ENCODE results near the gene TLE5. TPM values are rescaled to one million over a fixed set of nuclear protein-coding genes. Genes with fewer than 3 reads are reported as not detected.

The TLE5 gene
- total and polyA plus RNA-seq, 2 of the 4 experiments (the other 2 are of a cell fraction), result 119 to 407 TPM

DNA sequence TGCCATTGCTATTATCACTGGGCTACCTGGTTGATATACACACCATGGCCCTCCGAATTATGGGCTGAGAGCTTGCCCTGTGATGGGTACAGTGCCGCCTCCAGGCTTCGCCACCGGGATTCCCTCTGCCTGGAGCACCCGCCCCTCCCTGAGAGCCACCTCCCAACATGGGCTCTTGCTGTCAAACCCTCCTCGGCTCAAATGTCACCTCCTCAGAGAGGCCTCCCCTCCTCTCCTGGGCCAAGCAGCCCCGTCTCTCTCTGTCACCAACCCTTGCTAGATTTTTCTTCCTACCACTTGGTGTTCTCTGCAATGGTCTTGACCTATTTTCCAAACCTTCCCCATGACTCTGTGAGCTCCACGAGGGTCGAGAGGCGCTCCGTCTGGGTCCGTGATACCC lies 21.0 kb downstream of the TLE5 start (continued):
- TF ChIP-seq RAD21 (IDR thresholded peaks at IDR 0.05; ENCODE audit: low read length) (no peak), MAZ (IDR thresholded peaks at IDR 0.05; ENCODE audit: borderline replicate concordance, low read depth, low read length) (no peak), RCOR1 (IDR thresholded peaks at IDR 0.05; ENCODE audit: insufficient replicate concordance, low read length) (no peak)

DNA sequence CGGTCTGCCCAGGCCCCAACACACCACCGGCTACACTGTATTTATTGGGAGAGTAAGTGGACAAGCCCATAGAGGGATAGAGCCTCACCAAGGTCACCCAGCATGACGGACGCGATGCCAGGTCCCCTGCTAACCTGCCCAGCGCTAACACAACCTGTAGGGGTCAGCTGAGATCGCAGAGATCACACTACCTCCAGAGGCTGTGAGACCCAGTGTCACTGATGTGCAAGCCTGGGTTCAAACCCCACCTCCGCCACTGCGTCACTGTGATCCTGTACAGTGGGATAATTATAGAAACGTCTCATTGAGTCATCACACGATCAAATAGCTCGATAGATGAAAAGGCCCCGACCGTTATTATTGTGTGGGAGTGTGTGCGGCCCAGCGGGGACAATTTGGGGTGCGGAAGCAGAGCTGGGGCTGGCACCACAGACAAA lies 22.6 kb downstream of the TLE5 start:
- Histone ChIP-seq H3K27me3 (ENCODE audit: control insufficient read depth, insufficient read depth, low read length) (peaks cover 2% of the 10 kb centered on the region; the same call in 1 of the 2 replicates), H4K8ac (ENCODE audit: low read depth in 2 of 2, low read length in 2 of 2) (no peak overlapping the region), H3K23ac (ENCODE audit: low read depth, low read length) (no peak overlapping the region), H3K36me3 (ENCODE audit: control insufficient read depth, insufficient read depth, low read length) (no peaks in the 10 kb centered on the region), H3K4me1 (ENCODE audit: control insufficient read depth, insufficient read depth, low read length) (peaks cover 11% of the 10 kb centered on the region), H2AFZ (replicated peaks; ENCODE audit: low read length, poor library complexity) (peak overlapping the region; percentile 52), H4K5ac (ENCODE audit: low read depth, low read length) (no peak overlapping the region), H3K79me1 (ENCODE audit: low read depth in 1 of 2, low read length in 2 of 2) (peaks cover 0 to 3% of the 10 kb centered on the region in 2 experiments; a peak in 1 of 4 replicates), H4K91ac (ENCODE audit: insufficient read depth, low read depth, low read length) (no peak overlapping the region), H2BK20ac (ENCODE audit: low read depth, low read length) (no peak overlapping the region), H3K56ac (ENCODE audit: extremely low read depth, insufficient read depth, low read length) (no peak overlapping the region), H3K27ac (ENCODE audit: insufficient read depth, low read length) (no peak overlapping the region), H3K4me3 (ENCODE audit: insufficient read depth, low read depth, low read length) (no peak overlapping the region), H2AK9ac (replicated peaks; ENCODE audit: low read depth, low read length, poor library complexity) (no peak overlapping the region), H3K9me1 (ENCODE audit: insufficient read depth, low read length) (no peaks in the 10 kb centered on the region), H3K18ac (ENCODE audit: low read depth, low read length) (no peak overlapping the region), H3K4me2 (ENCODE audit: low read depth, low read length) (no peak overlapping the region), H4K20me1 (ENCODE audit: insufficient read depth, low read length) (no peaks in the 10 kb centered on the region), H3K4ac (ENCODE audit: low read depth, low read length) (no peak overlapping the region), H2AK5ac (ENCODE audit: low read depth, low read length) (peak overlapping the region; percentile 3; the same call in 1 of the 2 replicates), H3K9me3 (ENCODE audit: control insufficient read depth, insufficient read depth, low read length) (no peaks in the 10 kb centered on the region), H2BK5ac (ENCODE audit: low read depth, low read length, poor library complexity, severe bottlenecking) (no peak overlapping the region), H3K14ac (replicated peaks; ENCODE audit: low read depth, low read length) (no peak overlapping the region), H2BK15ac (ENCODE audit: low read depth, low read length) (no peak overlapping the region), H2BK120ac (ENCODE audit: low read depth, low read length) (no peak overlapping the region), H3K9ac (ENCODE audit: low read depth, low read length) (no peak overlapping the region)
- CTCF ChIA-PET, result interaction anchor here (0.6 kb wide), 1 partner anchor 23 kb away, joined by 3 read pairs; no protein-coding TSS in a partner anchor
- in situ Hi-C loops (cut with MboI; ENCODE audit: low sequenced_read_pairs), result no loop called here
- WGBS, 2 experiments (ENCODE audit: extremely low coverage in 2 of 2, insufficient read length in 1 of 2), result 55% methylated on average over 7 of the region's 17 CpGs; no CpG with 5 or more reads in 1 of the 2 experiments
- BruUV-seq (replicated peaks), result no TSS peak
- no peak for ATAC-seq (ENCODE audit: low read depth)
- intact Hi-C loops (cut with micrococcal nuclease), result no loop called here
- no peak for DNase-seq
- TF ChIP-seq CHD1 (IDR thresholded peaks at IDR 0.05; ENCODE audit: low read depth, low read length), result no peak
- TF ChIP-seq, protein P1, sequence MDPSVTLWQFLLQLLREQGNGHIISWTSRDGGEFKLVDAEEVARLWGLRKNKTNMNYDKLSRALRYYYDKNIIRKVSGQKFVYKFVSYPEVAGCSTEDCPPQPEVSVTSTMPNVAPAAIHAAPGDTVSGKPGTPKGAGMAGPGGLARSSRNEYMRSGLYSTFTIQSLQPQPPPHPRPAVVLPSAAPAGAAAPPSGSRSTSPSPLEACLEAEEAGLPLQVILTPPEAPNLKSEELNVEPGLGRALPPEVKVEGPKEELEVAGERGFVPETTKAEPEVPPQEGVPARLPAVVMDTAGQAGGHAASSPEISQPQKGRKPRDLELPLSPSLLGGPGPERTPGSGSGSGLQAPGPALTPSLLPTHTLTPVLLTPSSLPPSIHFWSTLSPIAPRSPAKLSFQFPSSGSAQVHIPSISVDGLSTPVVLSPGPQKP (IDR thresholded peaks at IDR 0.05; ENCODE audit: borderline replicate concordance, low read depth, low read length), result no peak
- dilution Hi-C loops (cut with HindIII; ENCODE audit: low sequenced_read_pairs, unreplicated experiment), result no loop called here
- POLR2A ChIA-PET (ENCODE audit: unreplicated experiment), result no interaction called here

All from IMR-90 (cell line).